Immature natural killer cell (primary cell): ENCODE measurements around the gene COL4A1. TPM values are rescaled to one million over a fixed set of nuclear protein-coding genes. Genes with fewer than 3 reads are reported as not detected.

Experiments
- DNase-seq, 3 donors: peaks; one replicate each; pipeline ENCODE4 v3.0.0; 2022; ENCODE audit warnings: mixed read lengths in 1 of 3
- H3K27ac Mint-ChIP-seq, 6 donors: one replicate each; pipeline ENCODE4 v1.8.0; 2020; ENCODE audit warnings: mixed read lengths in 6 of 6, mild to moderate bottlenecking in 5 of 6, inconsistent platforms in 4 of 6, moderate library complexity in 3 of 6
- H3K27me3 Mint-ChIP-seq, 3 donors: one replicate each; pipeline ENCODE4 v1.8.0; 2020 to 2021; ENCODE audit warnings: low read depth in 3 of 3, mild to moderate bottlenecking in 3 of 3, mixed read lengths in 3 of 3, moderate library complexity in 3 of 3, inconsistent platforms in 1 of 3
- H3K36me3 Mint-ChIP-seq, 3 donors: one replicate each; pipeline ENCODE4 v1.8.0; 2020; ENCODE audit warnings: mixed read lengths in 3 of 3, inconsistent platforms in 2 of 3, mild to moderate bottlenecking in 2 of 3
- H3K4me1 Mint-ChIP-seq, 2 donors: one replicate each; pipeline ENCODE4 v1.8.0; 2020; ENCODE audit warnings: inconsistent platforms in 2 of 2, mild to moderate bottlenecking in 2 of 2, mixed read lengths in 2 of 2, moderate library complexity in 1 of 2
- H3K4me3 Mint-ChIP-seq, 5 donors: one replicate each; pipeline ENCODE4 v1.8.0; 2020; ENCODE audit warnings: mild to moderate bottlenecking in 5 of 5, mixed read lengths in 5 of 5, inconsistent platforms in 3 of 5, moderate library complexity in 3 of 5
- H3K9me3 Mint-ChIP-seq, 6 donors: one replicate each; pipeline ENCODE4 v1.8.0; 2020; ENCODE audit warnings: mild to moderate bottlenecking in 6 of 6, mixed read lengths in 6 of 6, inconsistent platforms in 4 of 6, moderate library complexity in 3 of 6
- polyA plus RNA-seq, 3 donors: library from polyadenylated mRNA; unstranded; fragments of 300-500 nt; fragmentation: Illumina TruSeq; gene quantifications; one replicate each; pipeline ENCODE4 v1.2.3, GENCODE V29; 2021

COL4A1 gene
- polyA plus RNA-seq, 3 donors from 2014 or later: not detected

- peaks cover 0 to 14% (median 5%) of the 10 kb centered on the region in 6 donors for H3K9me3 Mint-ChIP-seq
- no peaks in the 10 kb centered on the region for H3K4me1 Mint-ChIP-seq
- H3K27me3 Mint-ChIP-seq: peaks cover 5 to 6% (median 5%) of the 10 kb centered on the region in 3 donors
- no peaks in the 10 kb centered on the region for H3K36me3 Mint-ChIP-seq
- no peak overlapping the region for H3K27ac Mint-ChIP-seq
- H3K4me3 Mint-ChIP-seq: no peak overlapping the region
- no peak for DNase-seq
These were observed 204.9 kb downstream of the COL4A1 start for GRCh38 chr13:110102053-110102452.

- no peak overlapping the region for H3K4me3 Mint-ChIP-seq
- DNase-seq: no peak
- H3K27me3 Mint-ChIP-seq: peaks cover 3 to 6% (median 5%) of the 10 kb centered on the region in 3 donors
- H3K4me1 Mint-ChIP-seq: no peaks in the 10 kb centered on the region
- H3K9me3 Mint-ChIP-seq: peaks cover 0 to 14% (median 5%) of the 10 kb centered on the region in 6 donors
- no peaks in the 10 kb centered on the region for H3K36me3 Mint-ChIP-seq
- no peak overlapping the region for H3K27ac Mint-ChIP-seq
These were observed 207.0 kb downstream of the COL4A1 start for GRCh38 chr13:110099922-110100321.

Other genes with a start within 250 kb of the COL4A1 start
- not detected for gene COL4A2, start 127 bp upstream of the COL4A1 start, polyA plus RNA-seq